NCI-H1092 (cell line): Measurements from ENCODE around the gene ARID1B.
A peak's percentile ranks its signal among the peaks of the same experiment; 100 is the strongest.

Source experiments
- DNase-seq: peaks from one replicate; lab custom pipeline; 2025; lab: John Stamatoyannopoulos, UW

Gene ARID1B

GRCh38 chr6:157213907-157214565, 436.9 kb downstream of the ARID1B start:
- no peak for DNase-seq

- DNase-seq: no peak
Observed at GRCh38 chr6:157215717-157216116, 438.5 kb downstream of the ARID1B start.

- DNase-seq: no peak
Observed at GRCh38 chr6:157216570-157216969, 439.4 kb downstream of the ARID1B start.

- DNase-seq: no peak
Observed at GRCh38 chr6:157217198-157217893, 440.2 kb downstream of the ARID1B start.

GRCh38 chr6:157217894-157218370, 440.8 kb downstream of the ARID1B start:
- DNase-seq: no peak

- DNase-seq: no peak
Observed at GRCh38 chr6:157218371-157219198, 441.4 kb downstream of the ARID1B start.

- no peak for DNase-seq
Observed at GRCh38 chr6:157219201-157220200, 442.3 kb downstream of the ARID1B start.

- no peak for DNase-seq
Observed at GRCh38 chr6:157220485-157220884, 443.3 kb downstream of the ARID1B start.

- DNase-seq: peak; percentile 17
Observed at GRCh38 chr6:157221049-157221816, 444.1 kb downstream of the ARID1B start.

- DNase-seq: no peak
Observed at GRCh38 chr6:157221817-157222175, 444.6 kb downstream of the ARID1B start.

GRCh38 chr6:157222201-157222981, 445.2 kb downstream of the ARID1B start:
- no peak for DNase-seq

- no peak for DNase-seq
Observed at GRCh38 chr6:157223021-157223430, 445.8 kb downstream of the ARID1B start.

- no peak for DNase-seq
Observed at GRCh38 chr6:157223511-157223910, 446.3 kb downstream of the ARID1B start.

- DNase-seq: no peak
Observed at GRCh38 chr6:157224178-157224950, 447.2 kb downstream of the ARID1B start.

- DNase-seq: no peak
Observed at GRCh38 chr6:157224951-157225574, 447.9 kb downstream of the ARID1B start.

GRCh38 chr6:157225575-157225995, 448.4 kb downstream of the ARID1B start:
- DNase-seq: no peak

- no peak for DNase-seq
Observed at GRCh38 chr6:157226026-157226625, 448.9 kb downstream of the ARID1B start.

GRCh38 chr6:157226761-157227160, 449.6 kb downstream of the ARID1B start:
- no peak for DNase-seq
